ENCODE data around the gene RIMS3.

GRCh38 chr1:40704817-40705733 lies 39.6 kb upstream of the RIMS3 start:
- no peak for TF ChIP-seq CTCF (IDR thresholded peaks at IDR 0.05)
- no peak for TF ChIP-seq POLR2AphosphoS5 (IDR thresholded peaks at IDR 0.05; ENCODE audit: low read depth, low read length)
- no peak for TF ChIP-seq REST (IDR thresholded peaks at IDR 0.05; ENCODE audit: insufficient read depth in 1 of 2, low read depth in 2 of 2, low read length in 1 of 2)
